ENCODE data around the gene AKR1A1. TPM values are rescaled to one million over a fixed set of nuclear protein-coding genes. Genes with fewer than 3 reads are reported as not detected.

AKR1A1 gene
- total RNA-seq, 1 experiment from 2014 or later: 94.9 TPM

DNA sequence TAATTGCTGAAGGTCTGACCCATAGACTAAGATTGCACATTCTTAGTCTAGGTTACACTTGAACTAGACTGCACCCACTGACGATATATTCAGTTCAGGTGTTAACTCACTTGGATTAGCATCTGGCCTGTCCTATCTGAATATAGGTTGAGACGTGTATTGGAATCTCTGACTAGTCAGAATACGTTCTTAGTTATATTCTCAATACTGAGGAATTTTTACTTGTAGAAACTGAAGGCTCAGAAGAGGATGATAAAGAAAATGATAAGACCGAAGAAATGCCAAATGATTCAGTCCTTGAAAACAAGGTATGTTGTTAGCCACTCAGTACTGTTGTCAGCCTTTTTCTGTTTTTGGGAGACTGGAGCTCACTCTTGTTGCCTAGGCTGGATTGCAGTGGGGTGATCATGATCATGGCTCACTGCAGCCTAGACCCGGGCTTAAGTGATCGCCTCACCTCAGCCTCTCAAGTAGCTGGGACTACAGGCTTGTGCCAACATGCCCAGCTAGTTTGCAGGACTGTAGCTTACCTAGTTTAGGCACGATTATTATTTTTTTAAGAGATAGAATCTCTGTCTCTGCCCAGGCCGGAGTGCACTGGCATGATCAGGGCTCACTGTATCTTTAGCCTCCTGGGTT is 62.4 kb downstream of the AKR1A1 start:
- CTCF ChIA-PET: no interaction called here
- H3K27ac ChIP-seq (ENCODE audit: low read length): no peak overlapping the region
- no TSS peak for BruUV-seq (replicated peaks)

DNA sequence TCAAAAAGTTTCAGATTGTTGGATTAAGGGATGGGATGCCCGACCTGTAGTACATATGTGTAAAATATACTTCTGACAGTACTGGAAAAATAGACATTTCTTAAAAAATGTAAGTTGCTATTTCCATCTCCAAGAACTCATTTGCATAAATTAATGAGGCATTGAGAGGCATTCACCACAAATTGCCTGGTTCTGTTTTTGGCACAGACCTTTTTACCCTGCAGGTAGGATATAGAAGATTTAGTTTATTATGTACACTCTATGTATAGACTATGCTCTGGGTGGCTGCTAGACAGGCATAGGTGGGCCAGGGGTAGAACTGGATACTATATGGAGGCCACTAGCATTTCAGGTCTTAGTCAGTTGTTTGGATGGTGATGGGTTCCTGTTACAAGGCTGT is 65.3 kb downstream of the AKR1A1 start:
- no peaks in the 10 kb centered on the region for H3K27me3 ChIP-seq (ENCODE audit: low read length)
- intact Hi-C loops (cut with micrococcal nuclease): no loop called here
- ATAC-seq: no peak
- CTCF ChIA-PET: no interaction called here
- H3K79me2 ChIP-seq (ENCODE audit: low read length): no peaks in the 10 kb centered on the region
- peaks cover 6% of the 10 kb centered on the region for H3F3A ChIP-seq (ENCODE audit: low read length, unreplicated experiment)
- no peak overlapping the region for H3K27ac ChIP-seq (ENCODE audit: low read length)
- peaks cover 60% of the 10 kb centered on the region for H3K36me3 ChIP-seq (ENCODE audit: low read depth, low read length)
- H3K9me3 ChIP-seq (ENCODE audit: low read length): no peaks in the 10 kb centered on the region
- no peak overlapping the region for H3K4me3 ChIP-seq (ENCODE audit: low read length)
- no peak overlapping the region for H3K4me2 ChIP-seq (ENCODE audit: low read length)
- TF ChIP-seq EZH2phosphoT487 (IDR thresholded peaks at IDR 0.05; ENCODE audit: borderline replicate concordance, low read length) (no peak), CTCF (conservative IDR thresholded peaks at IDR 0.05; ENCODE audit: low read depth, low read length) (no peak), EZH2 (IDR thresholded peaks at IDR 0.05; ENCODE audit: low read length, unreplicated experiment) (no peak)
- DNase-seq: no peak
- 0 out of 2 replicates have a peak, but pooled peaks cover 3% of the 10 kb centered on the region for H4K20me1 ChIP-seq (ENCODE audit: low read length)
- no peak overlapping the region for H3K9ac ChIP-seq (ENCODE audit: low read length)
- no peaks in the 10 kb centered on the region for H3K9me2 ChIP-seq (replicated peaks; ENCODE audit: low read length)
- H2AFZ ChIP-seq (ENCODE audit: low read length): no peak overlapping the region
- H3K4me1 ChIP-seq (ENCODE audit: insufficient read depth, low read length): peaks cover 5% of the 10 kb centered on the region; the same call in 1 of the 2 replicates
- POLR2A ChIA-PET (ENCODE audit: unreplicated experiment): no interaction called here
- no TSS peak for BruUV-seq (replicated peaks)

More for the DNA sequence above, 62.4 kb downstream of the AKR1A1 start:
- Histone ChIP-seq H3F3A (ENCODE audit: low read length, unreplicated experiment) (peaks cover 6% of the 10 kb centered on the region), H2AFZ (ENCODE audit: low read length) (no peak overlapping the region), H3K9me2 (replicated peaks; ENCODE audit: low read length) (no peaks in the 10 kb centered on the region), H3K9ac (ENCODE audit: low read length) (no peak overlapping the region), H3K9me3 (ENCODE audit: low read length) (no peaks in the 10 kb centered on the region), H3K36me3 (ENCODE audit: low read depth, low read length) (peaks cover 77% of the 10 kb centered on the region), H3K27me3 (ENCODE audit: low read length) (no peaks in the 10 kb centered on the region), H3K4me1 (ENCODE audit: insufficient read depth, low read length) (peaks cover 5% of the 10 kb centered on the region; the same call in 1 of the 2 replicates), H3K4me3 (ENCODE audit: low read length) (no peak overlapping the region), H4K20me1 (ENCODE audit: low read length) (0 out of 2 replicates have a peak, but pooled peaks cover 3% of the 10 kb centered on the region), H3K4me2 (ENCODE audit: low read length) (no peak overlapping the region), H3K79me2 (ENCODE audit: low read length) (no peaks in the 10 kb centered on the region)
- TF ChIP-seq EZH2 (IDR thresholded peaks at IDR 0.05; ENCODE audit: low read length, unreplicated experiment) (no peak), CTCF (conservative IDR thresholded peaks at IDR 0.05; ENCODE audit: low read depth, low read length) (no peak), EZH2phosphoT487 (IDR thresholded peaks at IDR 0.05; ENCODE audit: borderline replicate concordance, low read length) (no peak)
- intact Hi-C loops (cut with micrococcal nuclease): no loop called here
- POLR2A ChIA-PET (ENCODE audit: unreplicated experiment): no interaction called here
- ATAC-seq (no peak), DNase-seq (no peak)

GRCh38 chr1:45617618-45618017 is 67.0 kb downstream of the AKR1A1 start:
- Histone ChIP-seq H3K27ac (ENCODE audit: low read length) (0 out of 2 replicates have a peak overlapping the region, but pooled peaks have one; percentile 1), H3K9me2 (replicated peaks; ENCODE audit: low read length) (no peaks in the 10 kb centered on the region), H2AFZ (ENCODE audit: low read length) (no peak overlapping the region), H3K9ac (ENCODE audit: low read length) (no peak overlapping the region), H3K9me3 (ENCODE audit: low read length) (no peaks in the 10 kb centered on the region), H3K4me2 (ENCODE audit: low read length) (no peak overlapping the region), H3K4me3 (ENCODE audit: low read length) (no peak overlapping the region), H3K4me1 (ENCODE audit: insufficient read depth, low read length) (peaks cover 5% of the 10 kb centered on the region; the same call in 1 of the 2 replicates), H3K27me3 (ENCODE audit: low read length) (no peaks in the 10 kb centered on the region), H3K79me2 (ENCODE audit: low read length) (no peaks in the 10 kb centered on the region), H3F3A (ENCODE audit: low read length, unreplicated experiment) (peaks cover 6% of the 10 kb centered on the region), H4K20me1 (ENCODE audit: low read length) (0 out of 2 replicates have a peak, but pooled peaks cover 3% of the 10 kb centered on the region), H3K36me3 (ENCODE audit: low read depth, low read length) (peaks cover 53% of the 10 kb centered on the region)
- TF ChIP-seq EZH2 (IDR thresholded peaks at IDR 0.05; ENCODE audit: low read length, unreplicated experiment) (no peak), EZH2phosphoT487 (IDR thresholded peaks at IDR 0.05; ENCODE audit: borderline replicate concordance, low read length) (no peak), CTCF (conservative IDR thresholded peaks at IDR 0.05; ENCODE audit: low read depth, low read length) (no peak)
- CTCF ChIA-PET: no interaction called here
- intact Hi-C loops (cut with micrococcal nuclease): no loop called here
- ATAC-seq (peak; percentile 47), DNase-seq (peak; percentile 41)
- POLR2A ChIA-PET (ENCODE audit: unreplicated experiment): no interaction called here
- no TSS peak for BruUV-seq (replicated peaks)

Data from PC-3 (cell line).